GM12872 (cell line): ENCODE measurements around the gene UBL4B.

Experiments
- CTCF ChIP-seq: IDR thresholded peaks from 3 replicates; pipeline ENCODE4 v1.5.1; 2011; ENCODE audit warnings: low read depth, mild to moderate bottlenecking, low read length, moderate library complexity; ENCODE audit not compliant: insufficient read depth

The UBL4B gene

DNA sequence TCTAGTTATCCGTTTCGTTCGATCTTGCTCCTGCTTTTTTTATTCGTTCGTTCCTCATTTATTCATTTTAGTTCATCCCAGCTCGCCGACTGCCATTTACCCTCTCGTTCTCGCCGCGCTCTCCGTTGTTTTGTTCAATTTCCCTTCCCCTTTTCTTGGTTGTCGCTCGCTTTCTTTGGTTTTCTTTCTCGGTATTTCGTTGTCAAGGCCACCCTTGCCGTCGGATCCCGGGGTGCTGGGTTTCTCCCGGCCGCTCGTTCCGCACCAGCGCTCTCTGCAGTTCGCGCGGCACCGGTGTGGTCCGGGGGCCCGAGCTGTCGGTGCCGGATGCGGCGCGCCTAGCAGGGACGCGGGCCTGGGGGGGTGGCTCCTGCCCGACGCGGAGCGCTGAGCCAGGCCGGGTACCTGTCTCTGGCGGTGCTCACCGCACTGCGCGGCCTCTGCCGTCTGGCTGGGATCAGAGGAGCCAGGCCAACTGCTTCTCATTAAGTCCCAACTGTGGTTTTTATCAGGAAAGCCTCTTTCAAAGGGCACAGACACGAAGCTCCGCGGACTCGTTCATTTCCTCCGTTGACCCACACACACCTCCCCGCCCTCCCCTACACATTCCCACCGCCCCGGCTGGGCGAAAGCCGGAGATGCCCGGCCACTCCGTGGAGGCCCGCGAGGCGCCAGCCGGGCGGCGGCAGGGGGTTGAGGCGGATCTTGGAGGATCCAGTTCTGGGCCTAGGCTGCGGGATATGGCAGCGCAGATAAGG lies 43.4 kb upstream of the UBL4B start:
- TF ChIP-seq CTCF, result no peak

GRCh38 chr1:110069404-110070281 lies 42.6 kb upstream of the UBL4B start:
- TF ChIP-seq CTCF, result no peak

DNA sequence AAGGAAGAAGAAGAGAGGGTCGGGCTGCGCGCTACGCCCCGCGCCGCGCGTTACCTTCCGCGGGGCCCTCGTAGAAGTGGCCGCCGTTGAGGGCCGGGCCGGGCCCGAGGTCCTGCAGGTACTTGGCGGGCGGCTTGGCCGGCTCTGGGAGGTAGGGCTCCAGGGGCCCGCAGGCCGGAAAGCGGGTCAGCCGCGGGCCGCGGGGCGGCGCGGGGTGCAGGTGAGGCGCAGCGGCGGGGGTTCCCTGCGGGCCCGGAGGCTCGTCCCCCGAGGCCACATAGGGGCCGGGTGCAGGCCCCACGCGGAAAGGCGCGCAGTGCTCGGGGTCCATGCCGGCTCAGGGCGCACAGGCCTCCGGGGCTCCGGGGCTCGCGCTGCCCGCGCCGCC lies 42.0 kb upstream of the UBL4B start:
- no peak for TF ChIP-seq CTCF

DNA sequence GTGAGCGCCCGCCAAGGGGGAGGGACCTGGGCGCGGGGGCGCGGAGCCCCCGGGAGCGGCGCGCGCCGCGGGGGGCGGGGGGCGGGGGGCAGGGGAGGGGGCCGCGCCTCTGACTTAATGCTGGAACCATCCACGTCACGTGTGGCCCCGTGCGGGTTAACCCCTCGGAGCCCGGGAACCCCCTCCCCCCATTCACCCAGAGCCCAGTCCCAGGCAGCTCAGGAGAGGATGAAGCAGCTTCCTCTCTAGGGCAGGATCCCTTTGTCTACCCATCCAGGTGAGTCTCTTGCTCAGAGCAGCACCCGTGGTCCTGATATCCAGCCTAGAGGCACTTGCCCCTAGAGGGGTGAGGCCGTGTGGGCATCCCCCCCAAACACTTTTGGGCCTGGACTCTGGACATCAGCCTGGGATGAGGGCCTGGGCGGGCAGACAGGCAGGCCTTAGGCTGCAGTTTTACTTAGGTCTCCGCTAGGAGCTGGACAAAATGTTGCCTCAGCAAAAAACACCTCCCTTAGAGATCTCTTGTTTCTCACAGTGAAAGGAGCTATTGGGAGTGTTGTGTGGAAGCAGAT lies 41.5 kb upstream of the UBL4B start, which contains the start of gene ALX3:
Gene ALX3, minus strand, starts transcription at position 2 of the 572 bp plus-strand sequence. CDS start 60 bp downstream, outside the sequence.
- no peak for TF ChIP-seq CTCF

DNA sequence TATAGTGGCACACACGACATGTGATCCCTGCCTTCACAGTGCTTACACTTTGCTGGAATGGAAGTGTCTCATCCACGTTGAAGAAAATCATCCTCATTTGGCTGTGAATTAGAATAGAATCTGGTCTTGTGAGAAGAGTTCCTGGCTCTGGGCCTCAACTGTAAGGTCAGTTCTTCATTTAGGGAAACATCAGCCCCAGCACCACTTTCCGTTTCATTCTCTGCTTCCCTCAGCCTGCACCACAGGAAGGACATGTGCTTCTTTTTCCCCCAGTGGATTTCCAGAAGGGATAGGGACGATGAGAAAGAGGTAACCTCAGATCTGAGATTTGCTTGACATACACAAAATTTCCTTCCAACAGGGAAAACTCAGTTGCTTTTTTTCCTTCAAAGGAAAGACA lies 38.1 kb upstream of the UBL4B start:
- no peak for TF ChIP-seq CTCF

GRCh38 chr1:110076789-110077500 lies 35.3 kb upstream of the UBL4B start:
- no peak for TF ChIP-seq CTCF
